ENCODE data around the gene HMGB3.

HMGB3 gene

DNA sequence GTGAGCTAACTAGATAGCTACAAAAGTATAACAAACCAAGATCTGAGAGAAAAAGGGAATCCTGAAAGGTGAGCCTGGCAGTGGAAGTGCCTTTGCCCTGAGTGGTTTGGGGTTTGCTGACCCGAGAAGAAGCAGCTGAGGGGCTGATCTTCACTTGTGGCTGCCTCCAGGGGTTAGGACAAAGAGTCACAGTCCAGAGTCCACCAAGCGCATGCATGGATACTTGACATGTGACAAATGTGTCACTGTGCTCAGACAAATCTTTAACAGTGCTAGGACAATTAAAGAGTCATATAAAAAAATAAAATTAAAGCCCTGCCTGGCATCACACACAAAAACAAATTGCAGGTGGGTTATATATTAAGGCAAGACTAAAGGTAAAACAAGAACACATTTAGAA lies 26.4 kb downstream of the HMGB3 start:
- H3K4me1 ChIP-seq (ENCODE audit: control insufficient read depth, insufficient read depth, low read length): no peaks in the 10 kb centered on the region
- peaks cover 3% of the 10 kb centered on the region for H3K27me3 ChIP-seq (replicated peaks; ENCODE audit: control insufficient read depth, insufficient read depth, low read length)
- no peak overlapping the region for H3K4me3 ChIP-seq (ENCODE audit: low read length)
- DNase-seq (ENCODE audit: low read depth): no peak
- no peaks in the 10 kb centered on the region for H3K36me3 ChIP-seq (ENCODE audit: control insufficient read depth, insufficient read depth, low read length, severe bottlenecking)
- H3K9ac ChIP-seq (ENCODE audit: low read length): no peak overlapping the region
- peaks cover 12% of the 10 kb centered on the region for H3K9me3 ChIP-seq (ENCODE audit: control insufficient read depth, low read length)

DNA sequence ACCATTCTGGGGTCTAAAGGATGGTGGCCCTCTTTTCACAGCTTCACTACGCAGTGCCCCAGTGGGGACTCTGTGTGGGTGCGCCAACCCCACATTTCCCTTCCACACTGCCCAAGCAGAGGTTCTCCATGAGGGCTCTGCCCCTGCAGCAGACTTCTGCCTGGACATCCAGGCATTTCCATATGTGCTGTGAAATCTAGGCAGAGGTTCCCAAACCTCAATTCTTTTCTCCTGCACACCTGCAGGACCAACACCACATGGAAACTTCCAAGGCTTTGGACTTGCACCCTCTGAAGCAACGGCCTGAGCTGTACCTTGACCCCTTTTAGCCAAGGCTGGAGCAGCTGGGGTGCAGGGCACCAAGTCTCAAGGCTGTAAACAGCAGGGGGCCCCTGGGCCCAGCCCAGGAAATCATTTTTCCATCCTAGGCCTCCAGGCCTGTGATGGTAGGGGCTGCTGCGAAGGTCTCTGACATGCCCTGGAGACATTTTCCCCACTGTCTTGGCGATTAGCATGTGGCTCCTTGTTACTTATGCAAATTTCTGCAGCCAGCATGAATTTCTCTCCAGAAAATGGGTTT lies 30.1 kb downstream of the HMGB3 start:
- Histone ChIP-seq H3K9ac (ENCODE audit: low read length) (no peak overlapping the region), H3K4me1 (ENCODE audit: control insufficient read depth, insufficient read depth, low read length) (no peaks in the 10 kb centered on the region), H3K27me3 (replicated peaks; ENCODE audit: control insufficient read depth, insufficient read depth, low read length) (no peaks in the 10 kb centered on the region), H3K36me3 (ENCODE audit: control insufficient read depth, insufficient read depth, low read length, severe bottlenecking) (no peaks in the 10 kb centered on the region), H3K9me3 (ENCODE audit: control insufficient read depth, low read length) (peaks cover 12% of the 10 kb centered on the region), H3K4me3 (ENCODE audit: low read length) (no peak overlapping the region)
- DNase-seq (ENCODE audit: low read depth): no peak

DNA sequence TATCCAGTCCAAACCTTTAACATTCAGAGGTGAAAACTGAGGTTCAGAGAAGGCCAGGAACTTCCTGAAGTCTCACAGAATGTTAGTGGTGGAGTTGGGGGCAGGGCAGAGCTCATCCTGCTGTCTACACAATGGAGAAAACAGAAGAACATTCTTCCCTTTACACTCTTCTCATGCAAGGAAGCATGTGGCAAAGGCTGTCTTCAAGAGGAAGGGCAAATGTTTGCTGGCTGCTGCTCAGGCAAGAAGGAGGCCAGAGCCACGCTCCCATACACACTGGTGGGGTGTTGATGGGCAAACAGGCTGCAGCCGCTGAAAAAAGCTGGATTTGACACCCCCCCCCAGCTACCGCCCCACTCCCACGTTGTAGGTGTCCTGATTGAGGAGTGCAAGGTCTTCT lies 32.5 kb downstream of the HMGB3 start:
- H3K9ac ChIP-seq (ENCODE audit: low read length): no peak overlapping the region

DNA sequence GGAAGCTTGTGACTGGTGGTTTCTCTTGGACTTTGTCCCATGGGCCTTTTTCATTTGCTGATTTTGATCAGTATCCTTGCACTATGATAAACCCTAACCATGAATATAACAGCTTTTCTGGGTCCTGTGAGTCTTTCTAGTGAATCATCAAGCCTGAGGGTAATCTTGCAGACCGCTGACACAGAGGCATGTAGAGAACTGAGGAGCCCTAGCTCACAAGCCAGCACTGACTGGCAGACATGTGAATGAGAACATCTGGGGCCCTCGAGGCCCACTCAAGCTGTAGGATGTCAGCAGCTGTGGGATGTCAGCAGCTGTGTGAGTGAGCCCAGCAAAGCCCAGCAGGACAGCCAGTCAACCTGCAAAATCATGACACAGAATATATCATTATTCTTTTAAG lies 36.7 kb downstream of the HMGB3 start:
- peak; percentile 64 for DNase-seq (ENCODE audit: low read depth)
- H3K9ac ChIP-seq (ENCODE audit: low read length): no peak overlapping the region
- H3K4me1 ChIP-seq (ENCODE audit: control insufficient read depth, insufficient read depth, low read length): no peaks in the 10 kb centered on the region
- H3K36me3 ChIP-seq (ENCODE audit: control insufficient read depth, insufficient read depth, low read length, severe bottlenecking): no peaks in the 10 kb centered on the region
- H3K9me3 ChIP-seq (ENCODE audit: control insufficient read depth, low read length): no peaks in the 10 kb centered on the region
- peaks cover 4% of the 10 kb centered on the region for H3K27me3 ChIP-seq (replicated peaks; ENCODE audit: control insufficient read depth, insufficient read depth, low read length)
- H3K4me3 ChIP-seq (ENCODE audit: low read length): no peak overlapping the region

More for the DNA sequence above, 32.5 kb downstream of the HMGB3 start:
- Histone ChIP-seq H3K9me3 (ENCODE audit: control insufficient read depth, low read length) (peaks cover 12% of the 10 kb centered on the region), H3K27me3 (replicated peaks; ENCODE audit: control insufficient read depth, insufficient read depth, low read length) (no peaks in the 10 kb centered on the region), H3K36me3 (ENCODE audit: control insufficient read depth, insufficient read depth, low read length, severe bottlenecking) (no peaks in the 10 kb centered on the region), H3K4me3 (ENCODE audit: low read length) (no peak overlapping the region), H3K4me1 (ENCODE audit: control insufficient read depth, insufficient read depth, low read length) (no peaks in the 10 kb centered on the region)
- DNase-seq (ENCODE audit: low read depth): no peak

DNA sequence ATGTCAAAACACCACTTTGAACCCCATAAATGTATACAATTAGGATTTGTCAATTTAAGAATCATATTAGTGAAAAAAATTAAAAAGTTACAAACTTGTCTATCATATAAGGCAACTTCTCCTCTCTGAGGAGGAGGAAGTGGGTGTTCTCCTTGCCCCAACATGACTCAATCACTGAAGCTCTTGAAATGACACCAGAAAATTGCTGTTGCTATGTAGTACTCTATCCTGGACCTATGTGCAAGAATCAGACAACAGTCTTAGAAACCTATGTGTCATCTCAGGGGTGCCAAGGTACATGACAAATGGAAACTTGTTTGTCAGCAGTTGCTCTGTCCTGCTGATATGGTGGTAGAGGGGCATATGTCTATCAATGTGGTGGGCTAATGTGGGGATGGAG lies 47.7 kb downstream of the HMGB3 start:
- Histone ChIP-seq H3K9ac (ENCODE audit: low read length) (no peak overlapping the region), H3K27me3 (replicated peaks; ENCODE audit: control insufficient read depth, insufficient read depth, low read length) (peaks cover 24% of the 10 kb centered on the region)
- DNase-seq (ENCODE audit: low read depth): no peak

DNA sequence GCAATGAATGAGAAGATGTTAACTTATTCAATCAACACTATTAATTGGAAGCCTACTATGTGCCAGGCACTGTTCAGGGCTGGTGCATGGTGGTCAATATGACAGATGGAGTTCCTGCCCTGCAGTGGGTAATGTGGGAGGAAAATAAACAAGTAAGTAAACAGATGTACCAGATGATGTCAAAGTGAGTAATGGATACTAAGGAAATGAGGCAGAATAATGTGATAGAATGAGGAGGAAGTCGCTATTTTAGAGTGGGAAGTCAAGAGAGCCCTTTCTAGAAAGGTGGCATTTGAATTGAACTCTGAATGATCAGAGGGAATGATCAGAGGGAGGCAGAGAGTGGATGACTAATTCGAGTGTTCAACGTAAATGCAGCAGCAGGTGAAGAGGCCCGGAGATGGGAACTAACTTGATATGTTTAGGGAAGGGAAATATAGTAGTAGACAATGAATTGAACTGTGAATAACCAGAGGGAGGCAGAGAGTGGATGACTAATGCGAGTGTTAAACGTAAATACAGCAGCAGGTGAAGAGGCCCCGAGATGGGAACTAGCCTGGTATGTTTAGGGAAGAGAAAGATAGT lies 48.3 kb downstream of the HMGB3 start:
- no peaks in the 10 kb centered on the region for H3K4me1 ChIP-seq (ENCODE audit: control insufficient read depth, insufficient read depth, low read length)
- H3K9me3 ChIP-seq (ENCODE audit: control insufficient read depth, low read length): peaks cover 5% of the 10 kb centered on the region
- H3K36me3 ChIP-seq (ENCODE audit: control insufficient read depth, insufficient read depth, low read length, severe bottlenecking): no peaks in the 10 kb centered on the region
- H3K9ac ChIP-seq (ENCODE audit: low read length): no peak overlapping the region
- no peak for DNase-seq (ENCODE audit: low read depth)
- peaks cover 18% of the 10 kb centered on the region for H3K27me3 ChIP-seq (replicated peaks; ENCODE audit: control insufficient read depth, insufficient read depth, low read length)
- H3K4me3 ChIP-seq (ENCODE audit: low read length): no peak overlapping the region

More for the DNA sequence above, 47.7 kb downstream of the HMGB3 start:
- Histone ChIP-seq H3K36me3 (ENCODE audit: control insufficient read depth, insufficient read depth, low read length, severe bottlenecking) (no peaks in the 10 kb centered on the region), H3K9me3 (ENCODE audit: control insufficient read depth, low read length) (peaks cover 5% of the 10 kb centered on the region), H3K4me1 (ENCODE audit: control insufficient read depth, insufficient read depth, low read length) (no peaks in the 10 kb centered on the region), H3K4me3 (ENCODE audit: low read length) (no peak overlapping the region)

DNA sequence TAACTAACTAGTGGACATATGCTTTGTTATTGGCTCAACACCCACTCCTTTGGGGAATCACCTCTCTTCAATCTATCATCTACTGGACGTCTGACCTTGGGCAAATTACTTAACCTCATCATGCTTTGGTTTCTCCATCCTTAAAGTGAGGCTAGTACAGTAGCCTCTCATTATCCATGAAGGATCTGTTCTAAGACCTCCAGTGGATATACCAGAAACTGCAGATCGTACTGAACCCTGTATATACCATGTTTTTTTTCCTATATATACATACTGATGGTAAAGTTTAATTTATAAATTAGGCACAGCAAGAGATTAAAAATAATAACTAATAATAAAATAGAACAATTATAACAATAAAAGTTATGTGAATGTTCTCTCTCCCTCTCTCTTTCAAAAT lies 56.2 kb downstream of the HMGB3 start:
- Histone ChIP-seq H3K4me1 (ENCODE audit: control insufficient read depth, insufficient read depth, low read length) (no peaks in the 10 kb centered on the region), H3K9me3 (ENCODE audit: control insufficient read depth, low read length) (peaks cover 8% of the 10 kb centered on the region), H3K9ac (ENCODE audit: low read length) (no peak overlapping the region), H3K36me3 (ENCODE audit: control insufficient read depth, insufficient read depth, low read length, severe bottlenecking) (no peaks in the 10 kb centered on the region), H3K27me3 (replicated peaks; ENCODE audit: control insufficient read depth, insufficient read depth, low read length) (peaks cover 7% of the 10 kb centered on the region), H3K4me3 (ENCODE audit: low read length) (no peak overlapping the region)
- no peak for DNase-seq (ENCODE audit: low read depth)
